Neural progenitor cell (in vitro differentiated cells): ENCODE results near the gene DNAJC24. TPM values are rescaled to one million over a fixed set of nuclear protein-coding genes. Genes with fewer than 3 reads are reported as not detected.

Experiments
- DNase-seq: peaks from one replicate; pipeline ENCODE4 v3.0.0-alpha.2; 2016; ENCODE audit warnings: low spot score
- H2AFZ ChIP-seq: fragments of 200-600 bp; sonication (generic); replicated peaks from 2 replicates; pipeline ENCODE4 v1.6.1; 2016; ENCODE audit warnings: antibody characterized with exemption
- H3F3A ChIP-seq: fragments of 200-600 bp; sonication (generic); 2 replicates; pipeline ENCODE4 v1.6.1; 2016; ENCODE audit warnings: antibody characterized with exemption, low read depth
- H3K27ac ChIP-seq: fragments of 200-600 bp; sonication (generic); 2 replicates; pipeline ENCODE4 v1.5.1; 2016; ENCODE audit warnings: mild to moderate bottlenecking
- H3K27me3 ChIP-seq: fragments of 200-600 bp; sonication (generic); 2 replicates; pipeline ENCODE4 v1.6.1; 2016; ENCODE audit warnings: mild to moderate bottlenecking, moderate library complexity
- H3K36me3 ChIP-seq: fragments of 200-600 bp; sonication (generic); 2 replicates; pipeline ENCODE4 v1.5.1; 2016
- H3K4me1 ChIP-seq: fragments of 200-600 bp; sonication (generic); 2 replicates; pipeline ENCODE4 v1.6.1; 2016; ENCODE audit warnings: mixed run types
- H3K4me2 ChIP-seq: fragments of 200-600 bp; sonication (generic); 2 replicates; pipeline ENCODE4 v1.6.1; 2016
- H3K4me3 ChIP-seq: fragments of 200-600 bp; sonication (generic); 2 replicates; pipeline ENCODE4 v1.5.1; 2016
- H3K79me2 ChIP-seq: fragments of 200-600 bp; sonication (generic); 2 replicates; pipeline ENCODE4 v1.6.1; 2016; ENCODE audit warnings: low read depth
- H3K9ac ChIP-seq: fragments of 200-600 bp; sonication (generic); 2 replicates; pipeline ENCODE4 v1.6.1; 2016
- H3K9me3 ChIP-seq: fragments of 200-600 bp; sonication (generic); 2 replicates; pipeline ENCODE4 v1.5.1; 2016; ENCODE audit warnings: low read depth
- H4K20me1 ChIP-seq: fragments of 200-600 bp; sonication (generic); 2 replicates; pipeline ENCODE4 v1.6.1; 2016; ENCODE audit warnings: low read depth
- H3K27ac Mint-ChIP-seq: 3 replicates; pipeline ENCODE4 v1.8.0; 2021; ENCODE audit warnings: mixed read lengths
- H3K27me3 Mint-ChIP-seq: 2 replicates; pipeline ENCODE4 v1.8.0; 2022; ENCODE audit warnings: low read depth, mild to moderate bottlenecking, inconsistent platforms, moderate library complexity, mixed read lengths; ENCODE audit not compliant: insufficient read depth
- H3K36me3 Mint-ChIP-seq: 3 replicates; pipeline ENCODE4 v1.8.0; 2021; ENCODE audit warnings: mixed read lengths
- H3K4me1 Mint-ChIP-seq: 3 replicates; pipeline ENCODE4 v1.8.0; 2021; ENCODE audit warnings: mixed read lengths
- H3K4me3 Mint-ChIP-seq: 3 replicates; pipeline ENCODE4 v1.8.0; 2021; ENCODE audit warnings: mild to moderate bottlenecking, moderate library complexity, mixed read lengths
- H3K9me3 Mint-ChIP-seq: 3 replicates; pipeline ENCODE4 v1.8.0; 2020; ENCODE audit warnings: mixed read lengths
- CTCF ChIP-seq: fragments of 200-600 bp; sonication (generic); IDR thresholded peaks from 2 replicates; pipeline ENCODE4 v1.5.1; 2017; ENCODE audit warnings: antibody characterized with exemption, mild to moderate bottlenecking
- EZH2 ChIP-seq: fragments of 200-600 bp; sonication (generic); IDR thresholded peaks from 2 replicates; pipeline ENCODE4 v1.6.1; 2017; ENCODE audit warnings: antibody characterized with exemption, mild to moderate bottlenecking, moderate library complexity
- EZH2phosphoT487 ChIP-seq: fragments of 200-600 bp; sonication (generic); IDR thresholded peaks from 2 replicates; pipeline ENCODE4 v1.6.1; 2017; ENCODE audit warnings: antibody characterized with exemption
- total RNA-seq: library from RNA; depleted of rRNA; stranded (reverse); fragments of >200 nt; gene quantifications from 2 replicates; pipeline ENCODE4 v1.2.3, GENCODE V29; 2015; ENCODE audit warnings: low replicate concordance

Gene DNAJC24
- total RNA-seq, 1 donor from 2014 or later, result 80.9 TPM

GRCh38 chr11:31351168-31351567 is 18.5 kb upstream of the DNAJC24 start:
- no peaks in the 10 kb centered on the region for H3K27me3 ChIP-seq

GRCh38 chr11:31355131-31355530 is 14.5 kb upstream of the DNAJC24 start:
- Mint-ChIP-seq H3K36me3 (peaks cover 3% of the 10 kb centered on the region), H3K4me3 (no peak overlapping the region), H3K27me3 (no peaks in the 10 kb centered on the region), H3K9me3 (peaks cover 5% of the 10 kb centered on the region), H3K4me1 (no peaks in the 10 kb centered on the region), H3K27ac (no peak overlapping the region)
- Histone ChIP-seq H3K79me2 (no peaks in the 10 kb centered on the region), H3K4me2 (no peak overlapping the region), H3K27me3 (no peaks in the 10 kb centered on the region), H3K36me3 (no peaks in the 10 kb centered on the region), H3K9ac (no peak overlapping the region), H3K27ac (no peak overlapping the region), H3K4me1 (no peaks in the 10 kb centered on the region), H4K20me1 (no peaks in the 10 kb centered on the region), H3K4me3 (no peak overlapping the region), H3K9me3 (no peaks in the 10 kb centered on the region), H2AFZ (no peak overlapping the region), H3F3A (no peaks in the 10 kb centered on the region)
- DNase-seq, result no peak
- TF ChIP-seq EZH2phosphoT487 (no peak), CTCF (no peak), EZH2 (no peak)

More at GRCh38 chr11:31351168-31351567, 18.5 kb upstream of the DNAJC24 start:
- no peak overlapping the region for H3K4me3 ChIP-seq
- no peaks in the 10 kb centered on the region for H3F3A ChIP-seq
- no peaks in the 10 kb centered on the region for H3K36me3 ChIP-seq
- H3K4me1 ChIP-seq, result no peaks in the 10 kb centered on the region
- no peak for DNase-seq
- Mint-ChIP-seq H3K27ac (no peak overlapping the region), H3K4me1 (no peaks in the 10 kb centered on the region), H3K4me3 (no peak overlapping the region), H3K27me3 (no peaks in the 10 kb centered on the region), H3K9me3 (peaks cover 5% of the 10 kb centered on the region), H3K36me3 (peaks cover 3% of the 10 kb centered on the region)
- H3K9me3 ChIP-seq, result no peaks in the 10 kb centered on the region
- H3K27ac ChIP-seq, result no peak overlapping the region
- H4K20me1 ChIP-seq, result no peaks in the 10 kb centered on the region
- no peaks in the 10 kb centered on the region for H3K79me2 ChIP-seq
- TF ChIP-seq CTCF (no peak), EZH2phosphoT487 (no peak), EZH2 (no peak)
- H3K4me2 ChIP-seq, result no peak overlapping the region
- no peak overlapping the region for H2AFZ ChIP-seq
- H3K9ac ChIP-seq, result no peak overlapping the region

- Histone ChIP-seq H3K79me2 (no peaks in the 10 kb centered on the region), H3K4me3 (no peak overlapping the region), H3K9me3 (no peaks in the 10 kb centered on the region), H2AFZ (no peak overlapping the region), H4K20me1 (no peaks in the 10 kb centered on the region), H3K27ac (no peak overlapping the region), H3F3A (no peaks in the 10 kb centered on the region), H3K4me2 (no peak overlapping the region), H3K27me3 (no peaks in the 10 kb centered on the region), H3K4me1 (no peaks in the 10 kb centered on the region), H3K9ac (no peak overlapping the region), H3K36me3 (no peaks in the 10 kb centered on the region)
- no peaks in the 10 kb centered on the region for H3K27me3 Mint-ChIP-seq
- peaks cover 3% of the 10 kb centered on the region for H3K36me3 Mint-ChIP-seq
- no peak overlapping the region for H3K27ac Mint-ChIP-seq
- no peak for TF ChIP-seq EZH2phosphoT487
- TF ChIP-seq CTCF, result no peak
- no peak for TF ChIP-seq EZH2
- H3K4me1 Mint-ChIP-seq, result no peaks in the 10 kb centered on the region
- H3K9me3 Mint-ChIP-seq, result peaks cover 5% of the 10 kb centered on the region
- H3K4me3 Mint-ChIP-seq, result no peak overlapping the region
- no peak for DNase-seq
Measured at GRCh38 chr11:31355817-31356216, 13.8 kb upstream of the DNAJC24 start.
